Measurements from ENCODE around the gene PIP5K1C. TPM values are rescaled to one million over a fixed set of nuclear protein-coding genes. Genes with fewer than 3 reads are reported as not detected.

PIP5K1C gene
- total and polyA plus RNA-seq, 9 of the 15 experiments (the other 6 are each of a cell fraction or from before 2014, with no cell fraction given), result 0.38 to 22.1 (median 4.1) TPM

DNA sequence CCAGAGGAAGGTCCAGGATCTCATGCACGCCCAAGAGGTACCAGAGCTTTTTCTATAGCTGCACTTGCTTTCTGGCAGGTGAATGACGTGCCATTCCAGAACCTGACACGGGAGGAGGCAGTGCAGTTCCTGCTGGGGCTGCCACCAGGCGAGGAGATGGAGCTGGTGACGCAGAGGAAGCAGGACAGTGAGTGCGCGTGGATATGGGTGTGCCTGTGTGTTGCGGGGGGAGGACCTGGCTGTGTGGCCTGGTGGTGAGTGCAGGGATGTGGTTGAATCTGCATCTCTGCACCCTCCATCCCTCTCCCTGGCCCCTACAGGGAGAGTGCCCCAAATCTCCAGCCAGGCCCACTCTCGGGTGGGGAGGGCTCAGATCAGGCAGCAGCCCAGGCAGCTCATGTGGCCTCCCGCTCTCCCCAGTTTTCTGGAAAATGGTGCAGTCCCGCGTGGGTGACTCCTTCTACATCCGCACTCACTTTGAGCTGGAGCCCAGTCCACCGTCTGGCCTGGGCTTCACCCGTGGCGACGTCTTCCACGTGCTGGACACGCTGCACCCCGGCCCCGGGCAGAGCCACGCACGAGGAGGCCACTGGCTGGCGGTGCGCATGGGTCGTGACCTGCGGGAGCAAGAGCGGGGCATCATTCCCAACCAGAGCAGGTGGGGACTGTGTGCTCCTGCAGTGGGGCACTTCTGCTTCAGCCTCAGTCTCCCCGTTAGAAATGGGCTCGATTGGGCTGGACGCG lies 38.4 kb upstream of the PIP5K1C start:
- Histone ChIP-seq H3K4me1 (replicated peaks in 1 of 2; ENCODE audit: control insufficient read depth in 2 of 2, insufficient read depth in 2 of 2, low read length in 2 of 2) (peaks cover 4 to 26% of the 10 kb centered on the region in 2 experiments; a peak in 3 of 5 replicates), H3K79me2 (ENCODE audit: control insufficient read depth, insufficient read depth, low read length) (no peaks in the 10 kb centered on the region), H3K27ac (ENCODE audit: extremely low read depth, low read depth, low read length) (no peak overlapping the region), H3K4me3 (no peak overlapping the region), H4K20me1 (replicated peaks; ENCODE audit: control insufficient read depth, insufficient read depth, low read length) (no peaks in the 10 kb centered on the region; the same call in 1 of the 2 replicates), H3K4me2 (ENCODE audit: insufficient read depth, low read length) (no peak overlapping the region), H3K27me3 (ENCODE audit: control insufficient read depth in 2 of 2, insufficient read depth in 2 of 2, low read length in 2 of 2) (peaks cover 0 to 9% of the 10 kb centered on the region in 2 experiments; a peak in 2 of 5 replicates), H3K9me3 (replicated peaks; ENCODE audit: control insufficient read depth, insufficient read depth, low read depth, low read length) (0 out of 2 replicates have a peak, but pooled peaks cover 4% of the 10 kb centered on the region), H3K36me3 (ENCODE audit: control insufficient read depth, insufficient read depth, low read length) (no peaks in the 10 kb centered on the region), H2AFZ (ENCODE audit: low read depth, low read length) (no peak overlapping the region), H3K9ac (ENCODE audit: insufficient read depth in 1 of 2, low read depth in 2 of 2, low read length in 2 of 2) (peak overlapping the region in 1 of 2 experiments; percentile 60; a peak in 2 of 4 replicates), H3K9me1 (ENCODE audit: control insufficient read depth, insufficient read depth, low read length) (no peaks in the 10 kb centered on the region)
- no peak for TF ChIP-seq THRAP3 (IDR thresholded peaks at IDR 0.05; ENCODE audit: borderline replicate concordance)
- TF ChIP-seq, protein P1, sequence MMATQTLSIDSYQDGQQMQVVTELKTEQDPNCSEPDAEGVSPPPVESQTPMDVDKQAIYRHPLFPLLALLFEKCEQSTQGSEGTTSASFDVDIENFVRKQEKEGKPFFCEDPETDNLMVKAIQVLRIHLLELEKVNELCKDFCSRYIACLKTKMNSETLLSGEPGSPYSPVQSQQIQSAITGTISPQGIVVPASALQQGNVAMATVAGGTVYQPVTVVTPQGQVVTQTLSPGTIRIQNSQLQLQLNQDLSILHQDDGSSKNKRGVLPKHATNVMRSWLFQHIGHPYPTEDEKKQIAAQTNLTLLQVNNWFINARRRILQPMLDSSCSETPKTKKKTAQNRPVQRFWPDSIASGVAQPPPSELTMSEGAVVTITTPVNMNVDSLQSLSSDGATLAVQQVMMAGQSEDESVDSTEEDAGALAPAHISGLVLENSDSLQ (IDR thresholded peaks at IDR 0.05), result 0 out of 2 replicates have a peak, but pooled peaks have one; percentile 15
- TF ChIP-seq, protein P2, sequence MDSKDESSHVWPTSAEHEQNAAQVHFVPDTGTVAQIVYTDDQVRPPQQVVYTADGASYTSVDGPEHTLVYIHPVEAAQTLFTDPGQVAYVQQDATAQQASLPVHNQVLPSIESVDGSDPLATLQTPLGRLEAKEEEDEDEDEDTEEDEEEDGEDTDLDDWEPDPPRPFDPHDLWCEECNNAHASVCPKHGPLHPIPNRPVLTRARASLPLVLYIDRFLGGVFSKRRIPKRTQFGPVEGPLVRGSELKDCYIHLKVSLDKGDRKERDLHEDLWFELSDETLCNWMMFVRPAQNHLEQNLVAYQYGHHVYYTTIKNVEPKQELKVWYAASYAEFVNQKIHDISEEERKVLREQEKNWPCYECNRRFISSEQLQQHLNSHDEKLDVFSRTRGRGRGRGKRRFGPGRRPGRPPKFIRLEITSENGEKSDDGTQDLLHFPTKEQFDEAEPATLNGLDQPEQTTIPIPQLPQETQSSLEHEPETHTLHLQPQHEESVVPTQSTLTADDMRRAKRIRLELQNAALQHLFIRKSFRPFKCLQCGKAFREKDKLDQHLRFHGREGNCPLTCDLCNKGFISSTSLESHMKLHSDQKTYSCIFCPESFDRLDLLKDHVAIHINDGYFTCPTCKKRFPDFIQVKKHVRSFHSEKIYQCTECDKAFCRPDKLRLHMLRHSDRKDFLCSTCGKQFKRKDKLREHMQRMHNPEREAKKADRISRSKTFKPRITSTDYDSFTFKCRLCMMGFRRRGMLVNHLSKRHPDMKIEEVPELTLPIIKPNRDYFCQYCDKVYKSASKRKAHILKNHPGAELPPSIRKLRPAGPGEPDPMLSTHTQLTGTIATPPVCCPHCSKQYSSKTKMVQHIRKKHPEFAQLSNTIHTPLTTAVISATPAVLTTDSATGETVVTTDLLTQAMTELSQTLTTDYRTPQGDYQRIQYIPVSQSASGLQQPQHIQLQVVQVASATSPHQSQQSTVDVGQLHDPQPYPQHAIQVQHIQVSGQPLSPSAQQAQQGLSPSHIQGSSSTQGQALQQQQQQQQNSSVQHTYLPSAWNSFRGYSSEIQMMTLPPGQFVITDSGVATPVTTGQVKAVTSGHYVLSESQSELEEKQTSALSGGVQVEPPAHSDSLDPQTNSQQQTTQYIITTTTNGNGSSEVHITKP (IDR thresholded peaks at IDR 0.05; ENCODE audit: partially characterized antibody), result peak; percentile 89
- TF ChIP-seq, protein P3, sequence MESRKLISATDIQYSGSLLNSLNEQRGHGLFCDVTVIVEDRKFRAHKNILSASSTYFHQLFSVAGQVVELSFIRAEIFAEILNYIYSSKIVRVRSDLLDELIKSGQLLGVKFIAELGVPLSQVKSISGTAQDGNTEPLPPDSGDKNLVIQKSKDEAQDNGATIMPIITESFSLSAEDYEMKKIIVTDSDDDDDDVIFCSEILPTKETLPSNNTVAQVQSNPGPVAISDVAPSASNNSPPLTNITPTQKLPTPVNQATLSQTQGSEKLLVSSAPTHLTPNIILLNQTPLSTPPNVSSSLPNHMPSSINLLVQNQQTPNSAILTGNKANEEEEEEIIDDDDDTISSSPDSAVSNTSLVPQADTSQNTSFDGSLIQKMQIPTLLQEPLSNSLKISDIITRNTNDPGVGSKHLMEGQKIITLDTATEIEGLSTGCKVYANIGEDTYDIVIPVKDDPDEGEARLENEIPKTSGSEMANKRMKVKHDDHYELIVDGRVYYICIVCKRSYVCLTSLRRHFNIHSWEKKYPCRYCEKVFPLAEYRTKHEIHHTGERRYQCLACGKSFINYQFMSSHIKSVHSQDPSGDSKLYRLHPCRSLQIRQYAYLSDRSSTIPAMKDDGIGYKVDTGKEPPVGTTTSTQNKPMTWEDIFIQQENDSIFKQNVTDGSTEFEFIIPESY (CRISPR knock-in tag; IDR thresholded peaks at IDR 0.05), result peak; percentile 45; the same call in 1 of the 2 replicates
- no peak for TF ChIP-seq NFIX (CRISPR knock-in tag; IDR thresholded peaks at IDR 0.05; ENCODE audit: low read depth)
- TF ChIP-seq YY1 (IDR thresholded peaks at IDR 0.05; ENCODE audit: borderline replicate concordance in 1 of 3, control insufficient read depth in 1 of 3, extremely low read depth in 1 of 3, insufficient read depth in 3 of 3, insufficient read length in 1 of 3, insufficient replicate concordance in 2 of 3, low read depth in 1 of 3, low read length in 2 of 3), result no peak
- TF ChIP-seq, protein P4, sequence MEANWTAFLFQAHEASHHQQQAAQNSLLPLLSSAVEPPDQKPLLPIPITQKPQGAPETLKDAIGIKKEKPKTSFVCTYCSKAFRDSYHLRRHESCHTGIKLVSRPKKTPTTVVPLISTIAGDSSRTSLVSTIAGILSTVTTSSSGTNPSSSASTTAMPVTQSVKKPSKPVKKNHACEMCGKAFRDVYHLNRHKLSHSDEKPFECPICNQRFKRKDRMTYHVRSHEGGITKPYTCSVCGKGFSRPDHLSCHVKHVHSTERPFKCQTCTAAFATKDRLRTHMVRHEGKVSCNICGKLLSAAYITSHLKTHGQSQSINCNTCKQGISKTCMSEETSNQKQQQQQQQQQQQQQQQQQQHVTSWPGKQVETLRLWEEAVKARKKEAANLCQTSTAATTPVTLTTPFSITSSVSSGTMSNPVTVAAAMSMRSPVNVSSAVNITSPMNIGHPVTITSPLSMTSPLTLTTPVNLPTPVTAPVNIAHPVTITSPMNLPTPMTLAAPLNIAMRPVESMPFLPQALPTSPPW (CRISPR knock-in tag; IDR thresholded peaks at IDR 0.05), result peak; percentile 58; the same call in 1 of the 2 replicates
- 0 out of 2 replicates have a peak, but pooled peaks have one; percentile 45 for TF ChIP-seq CREM (IDR thresholded peaks at IDR 0.05; ENCODE audit: low read depth)
- no peak for TF ChIP-seq ZNF12 (CRISPR knock-in tag; IDR thresholded peaks at IDR 0.05)
- POLR2A ChIA-PET, result interaction anchor here (0.7 to 1.5 kb wide), 3 partner anchors 11 to 130 kb away, joined by 3 to 5 read pairs (median 4); partner anchors contain the start of genes APBA3 and MRPL54
- in situ Hi-C loops (cut with MboI), result no loop called here
- CTCF ChIA-PET (ENCODE audit: low intra/inter-chr PET ratio), result no interaction called here
- WGBS (ENCODE audit: insufficient coverage, low coverage, missing lambda C conversion rate), result 54% methylated on average over 32 of the region's 32 CpGs
- intact Hi-C loops (cut with micrococcal nuclease), result no loop called here
- DNase-seq (ENCODE audit: extremely low read depth in 1 of 4, low spot score in 3 of 4), result peak in 2 of 4 experiments; percentile 52 to 53
- peak; percentile 57; the same call in 2 of the 3 replicates for ATAC-seq
- no peak for FAIRE-seq
- no TSS peak for BruUV-seq (replicated peaks)
